A673 (cell line): ENCODE results near the gene WFDC5.

Experiments used
- CTCF ChIP-seq: fragments of 300-800, 200-600 bp; sonication (generic); conservative IDR thresholded peaks from 2 replicates; pipeline ENCODE4 v1.5.1; 2017; ENCODE audit warnings: low read depth, mild to moderate bottlenecking, antibody characterized with exemption, low read length, moderate library complexity, mixed read lengths
- EZH2 ChIP-seq: fragments of 200-600 bp; sonication (generic); IDR thresholded peaks from 2 replicates; pipeline ENCODE4 v1.6.1; 2017; ENCODE audit warnings: borderline replicate concordance, low read depth, mild to moderate bottlenecking, mixed read lengths, antibody characterized with exemption, low read length; ENCODE audit not compliant: poor library complexity, severe bottlenecking

GRCh38 chr20:45136911-45137310 lies 21.9 kb upstream of the WFDC5 start:
- TF ChIP-seq CTCF (no peak), EZH2 (no peak)
